Activated T-cell treated with anti-CD3 and anti-CD28 coated beads, Interleukin-2, amount 50 U/mL, for 72 hours (primary cell): ENCODE results near the gene SMARCA5. TPM values are rescaled to one million over a fixed set of nuclear protein-coding genes. Genes with fewer than 3 reads are reported as not detected.
"Not testable (repeated sequence)": the region's sequence is repeated elsewhere in the genome, so short reads cannot be mapped to it uniquely, and the experiment has no call there.

Experiments
- ATAC-seq, 2 donors: fragments of 150-1000 bp; cut with Tn5 transposase; replicated peaks in 1 of 2; 2 replicates each; pipeline ENCODE4 v1.10.0; 2021; ENCODE audit warnings: moderate library complexity in 2 of 2, mild to moderate bottlenecking in 1 of 2
- DNase-seq, 2 donors: peaks; one replicate each; pipeline ENCODE4 v3.0.0; 2021 to 2022; ENCODE audit warnings: mixed read lengths in 1 of 2
- H3K27ac Mint-ChIP-seq: one replicate; pipeline ENCODE4 v1.8.0; 2022; ENCODE audit warnings: mild to moderate bottlenecking, moderate library complexity, mixed read lengths
- H3K27me3 Mint-ChIP-seq: one replicate; pipeline ENCODE4 v1.8.0; 2022; ENCODE audit warnings: low read depth, mixed read lengths
- H3K36me3 Mint-ChIP-seq, 2 donors: one replicate each; pipeline ENCODE4 v1.8.0; 2022; ENCODE audit warnings: mixed read lengths in 2 of 2, mild to moderate bottlenecking in 1 of 2; ENCODE audit not compliant: insufficient read depth in 2 of 2
- H3K4me1 Mint-ChIP-seq: one replicate; pipeline ENCODE4 v1.8.0; 2022; ENCODE audit warnings: low read depth, mixed read lengths
- H3K4me3 Mint-ChIP-seq, 2 donors: one replicate each; pipeline ENCODE4 v1.8.0; 2022; ENCODE audit warnings: mild to moderate bottlenecking in 2 of 2, mixed read lengths in 2 of 2, moderate library complexity in 2 of 2
- H3K9me3 Mint-ChIP-seq, 2 donors: one replicate each; pipeline ENCODE4 v1.8.0; 2022; ENCODE audit warnings: mixed read lengths in 2 of 2
- total RNA-seq, 2 donors: library from RNA; stranded (reverse); gene quantifications; one replicate each; pipeline ENCODE4 v1.2.3, GENCODE V29; 2022

SMARCA5 gene
- total RNA-seq, 2 donors from 2014 or later: 52.6 to 59.1 TPM

- no peak for DNase-seq
- no peaks in the 10 kb centered on the region for H3K9me3 Mint-ChIP-seq
- H3K4me3 Mint-ChIP-seq: peak overlapping the region; percentile 98
- peak; percentile 50 to 53 for ATAC-seq
- H3K27ac Mint-ChIP-seq: peak overlapping the region; percentile 96
- H3K36me3 Mint-ChIP-seq: peaks cover 5 to 8% of the 10 kb centered on the region in 2 donors
- no peaks in the 10 kb centered on the region for H3K27me3 Mint-ChIP-seq
- H3K4me1 Mint-ChIP-seq: peaks cover 34% of the 10 kb centered on the region
Measured at GRCh38 chr4:143512978-143513313, 556 bp upstream of the SMARCA5 start.

- no peaks in the 10 kb centered on the region for H3K27me3 Mint-ChIP-seq
- DNase-seq: no peak
- H3K4me1 Mint-ChIP-seq: peaks cover 34% of the 10 kb centered on the region
- H3K36me3 Mint-ChIP-seq: peaks cover 5 to 12% of the 10 kb centered on the region in 2 donors
- H3K4me3 Mint-ChIP-seq: peak overlapping the region; percentile 98
- ATAC-seq: no peak
- no peaks in the 10 kb centered on the region for H3K9me3 Mint-ChIP-seq
- H3K27ac Mint-ChIP-seq: peak overlapping the region; percentile 96
Measured at GRCh38 chr4:143514169-143514495, 630 bp downstream of the SMARCA5 start.

DNA sequence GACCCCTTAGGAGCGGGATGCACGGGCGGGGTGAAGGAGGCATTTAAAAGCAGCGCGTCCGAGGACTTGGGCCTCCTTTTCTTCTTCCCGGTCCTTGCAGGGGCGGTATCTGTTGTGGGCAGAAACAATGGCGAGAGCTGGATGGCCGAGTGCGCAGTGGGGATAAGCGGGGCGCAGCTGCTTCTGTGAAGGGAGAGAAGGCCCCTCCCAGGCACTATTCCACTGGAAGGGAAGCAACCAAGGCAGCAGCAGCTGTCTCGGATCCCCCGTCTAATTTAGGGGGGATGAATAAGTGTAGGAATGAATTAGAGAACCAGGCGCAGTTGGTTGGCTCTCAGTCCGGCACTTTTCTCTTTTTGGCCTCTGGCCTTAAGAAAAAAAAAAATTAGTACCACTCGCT is 995 bp downstream of the SMARCA5 start:
- peak overlapping the region; percentile 96 for H3K27ac Mint-ChIP-seq
- peaks cover 5 to 15% of the 10 kb centered on the region in 2 donors for H3K36me3 Mint-ChIP-seq
- no peaks in the 10 kb centered on the region for H3K27me3 Mint-ChIP-seq
- DNase-seq (peak; percentile 20 to 23), ATAC-seq (no peak)
- H3K4me1 Mint-ChIP-seq: peaks cover 38% of the 10 kb centered on the region
- no peaks in the 10 kb centered on the region for H3K9me3 Mint-ChIP-seq
- peak overlapping the region; percentile 98 for H3K4me3 Mint-ChIP-seq

DNA sequence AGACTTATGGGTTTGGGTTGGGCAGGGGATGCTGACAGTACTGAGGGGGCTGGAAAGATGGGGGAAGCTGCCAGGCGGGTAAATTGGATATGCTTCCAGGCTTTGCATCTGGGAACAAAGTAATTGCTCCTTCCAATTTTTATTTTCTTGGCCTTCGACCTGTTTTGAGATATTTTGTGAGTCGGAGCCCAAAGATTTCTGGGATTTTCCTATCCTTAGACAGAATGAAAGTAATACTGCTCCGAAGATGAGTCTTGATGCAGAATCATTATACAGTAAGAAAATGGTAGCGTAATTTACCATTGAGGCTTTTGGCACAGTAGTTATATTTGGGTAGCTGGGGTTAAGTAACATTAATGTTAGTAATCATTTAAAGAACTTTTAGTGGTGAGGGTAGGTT is 1.4 kb downstream of the SMARCA5 start:
- ATAC-seq: no peak
- Mint-ChIP-seq H3K36me3 (peaks cover 5 to 19% of the 10 kb centered on the region in 2 donors), H3K27me3 (no peaks in the 10 kb centered on the region), H3K27ac (peak overlapping the region; percentile 96), H3K4me3 (peak overlapping the region; percentile 98), H3K9me3 (no peaks in the 10 kb centered on the region), H3K4me1 (peaks cover 42% of the 10 kb centered on the region)
- peak in 1 of 2 donors; percentile 13 for DNase-seq

- H3K9me3 Mint-ChIP-seq: no peaks in the 10 kb centered on the region
- no peak for ATAC-seq
Measured at GRCh38 chr4:143515905-143516304, 2.4 kb downstream of the SMARCA5 start.

DNA sequence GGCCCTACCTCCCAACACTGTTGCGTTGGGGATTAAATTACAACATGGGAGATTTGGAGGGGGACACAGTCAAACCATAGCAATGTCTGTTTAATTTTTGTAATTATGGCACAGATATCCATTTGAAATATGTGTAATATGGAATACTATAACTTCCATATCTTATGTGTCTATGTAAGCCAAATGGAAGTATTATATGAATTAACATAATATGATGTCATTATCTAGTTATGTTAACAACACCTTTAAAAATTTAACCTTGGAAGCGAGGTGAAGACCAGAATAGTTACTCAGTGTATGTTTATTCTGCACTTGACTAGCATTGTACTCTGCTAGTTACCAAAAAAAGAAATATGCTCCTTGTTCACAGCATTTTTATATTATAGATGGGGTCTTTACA is 4.3 kb downstream of the SMARCA5 start:
- no peaks in the 10 kb centered on the region for H3K27me3 Mint-ChIP-seq
- peaks cover 55% of the 10 kb centered on the region for H3K4me1 Mint-ChIP-seq
- no peak overlapping the region for H3K4me3 Mint-ChIP-seq
- ATAC-seq: no peak
- H3K36me3 Mint-ChIP-seq: peaks cover 7 to 30% of the 10 kb centered on the region in 2 donors
- no peaks in the 10 kb centered on the region for H3K9me3 Mint-ChIP-seq
- H3K27ac Mint-ChIP-seq: no peak overlapping the region
- DNase-seq: no peak

More at GRCh38 chr4:143515905-143516304, 2.4 kb downstream of the SMARCA5 start:
- DNase-seq: no peak
- Mint-ChIP-seq H3K27ac (peak overlapping the region; percentile 72), H3K4me3 (peak overlapping the region; percentile 98), H3K36me3 (peaks cover 5 to 21% of the 10 kb centered on the region in 2 donors), H3K4me1 (peaks cover 51% of the 10 kb centered on the region), H3K27me3 (no peaks in the 10 kb centered on the region)

GRCh38 chr4:143524211-143524610 is 10.7 kb downstream of the SMARCA5 start:
- Mint-ChIP-seq H3K27me3 (no peaks in the 10 kb centered on the region), H3K4me1 (peaks cover 25% of the 10 kb centered on the region), H3K9me3 (no peaks in the 10 kb centered on the region), H3K27ac (no peak overlapping the region), H3K36me3 (peaks cover 6 to 34% of the 10 kb centered on the region in 2 donors), H3K4me3 (no peak overlapping the region)
- ATAC-seq: no peak
- DNase-seq: no peak

DNA sequence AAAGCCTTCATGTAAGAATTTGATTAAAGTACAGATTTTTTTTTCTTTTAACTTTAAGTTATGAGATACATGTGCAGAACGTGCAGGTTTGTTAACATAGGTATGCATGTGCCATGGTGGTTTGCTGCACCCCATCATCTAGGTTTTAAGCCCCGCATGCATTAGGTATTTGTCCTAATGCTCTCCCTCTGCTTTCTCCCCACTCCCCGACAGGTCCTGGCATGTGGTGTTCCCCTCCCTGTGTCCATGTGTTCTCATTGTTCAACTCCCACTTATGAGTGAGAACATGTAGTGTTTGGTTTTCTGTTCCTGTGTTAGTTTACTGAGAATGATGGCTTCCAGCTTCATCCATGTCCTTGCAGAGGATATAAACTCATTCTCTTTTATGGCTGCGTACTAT is 14.5 kb downstream of the SMARCA5 start:
- not testable (repeated sequence) for H3K27me3 Mint-ChIP-seq, H3K27ac Mint-ChIP-seq, H3K4me1 Mint-ChIP-seq, ATAC-seq, H3K9me3 Mint-ChIP-seq, DNase-seq, H3K4me3 Mint-ChIP-seq
- H3K36me3 Mint-ChIP-seq: peaks cover 4 to 29% of the 10 kb centered on the region in 2 donors

- Mint-ChIP-seq H3K4me3 (no peak overlapping the region), H3K27me3 (no peaks in the 10 kb centered on the region), H3K36me3 (peaks cover 7 to 35% of the 10 kb centered on the region in 2 donors), H3K4me1 (no peaks in the 10 kb centered on the region), H3K9me3 (no peaks in the 10 kb centered on the region), H3K27ac (no peak overlapping the region)
- DNase-seq: no peak
- peak in 1 of 2 donors; percentile 18 for ATAC-seq
Measured at GRCh38 chr4:143531380-143531779, 17.9 kb downstream of the SMARCA5 start.

DNA sequence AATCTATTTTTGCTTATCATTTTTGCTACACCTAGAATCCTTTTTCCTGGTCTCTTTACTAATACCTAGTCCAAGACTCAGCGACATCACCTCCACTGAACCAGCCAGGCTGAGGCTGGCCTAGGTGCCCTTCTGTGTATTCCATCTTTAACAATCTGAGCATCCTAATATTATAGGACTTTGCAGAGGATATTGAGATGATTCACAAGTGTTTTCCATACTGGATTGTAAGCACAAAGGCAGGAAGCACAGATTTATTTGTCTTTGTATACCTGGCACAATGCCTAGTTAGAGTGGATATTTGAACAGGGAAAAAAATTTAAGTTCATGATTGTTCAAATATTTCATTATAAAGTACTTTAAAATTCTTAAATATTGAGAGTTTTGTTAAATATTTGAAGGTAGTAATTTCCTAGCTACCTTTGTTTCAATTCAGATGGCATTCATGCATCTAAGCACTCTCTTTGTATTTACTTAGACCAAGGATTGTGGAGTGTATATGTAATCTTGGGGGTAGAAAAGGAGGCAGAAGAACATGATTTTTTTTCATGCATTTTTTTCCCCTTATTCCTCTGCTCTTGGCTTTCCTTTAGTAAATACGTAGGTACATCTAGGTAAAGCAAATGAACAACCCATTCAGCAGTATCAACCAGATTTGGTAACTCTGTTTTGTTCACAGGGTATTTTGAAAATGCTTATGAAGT is 18.4 kb downstream of the SMARCA5 start:
- no peaks in the 10 kb centered on the region for H3K9me3 Mint-ChIP-seq
- no peaks in the 10 kb centered on the region for H3K27me3 Mint-ChIP-seq
- no peaks in the 10 kb centered on the region for H3K4me1 Mint-ChIP-seq
- DNase-seq (no peak), ATAC-seq (no peak)
- no peak overlapping the region for H3K27ac Mint-ChIP-seq
- peaks cover 8 to 35% of the 10 kb centered on the region in 2 donors for H3K36me3 Mint-ChIP-seq
- no peak overlapping the region for H3K4me3 Mint-ChIP-seq

GRCh38 chr4:143538979-143539669 is 25.6 kb downstream of the SMARCA5 start:
- no peak for DNase-seq
- no peak for ATAC-seq
- no peaks in the 10 kb centered on the region for H3K27me3 Mint-ChIP-seq
- H3K4me3 Mint-ChIP-seq: no peak overlapping the region
- peaks cover 15 to 54% of the 10 kb centered on the region in 2 donors for H3K36me3 Mint-ChIP-seq
- peaks cover 23% of the 10 kb centered on the region for H3K4me1 Mint-ChIP-seq
- H3K9me3 Mint-ChIP-seq: peaks cover 1 to 2% of the 10 kb centered on the region in 2 donors
- peak overlapping the region; percentile 77 for H3K27ac Mint-ChIP-seq

GRCh38 chr4:143539670-143540023 is 26.1 kb downstream of the SMARCA5 start:
- no peaks in the 10 kb centered on the region for H3K27me3 Mint-ChIP-seq
- DNase-seq: no peak
- peaks cover 15 to 57% of the 10 kb centered on the region in 2 donors for H3K36me3 Mint-ChIP-seq
- peaks cover 1 to 2% of the 10 kb centered on the region in 2 donors for H3K9me3 Mint-ChIP-seq
- no peak overlapping the region for H3K27ac Mint-ChIP-seq
- no peak overlapping the region for H3K4me3 Mint-ChIP-seq
- no peak for ATAC-seq
- H3K4me1 Mint-ChIP-seq: peaks cover 23% of the 10 kb centered on the region

GRCh38 chr4:143549928-143550327 is 36.4 kb downstream of the SMARCA5 start:
- Mint-ChIP-seq H3K36me3 (peaks cover 6 to 35% of the 10 kb centered on the region in 2 donors), H3K27ac (peak overlapping the region; percentile 60), H3K9me3 (no peaks in the 10 kb centered on the region)

More at GRCh38 chr4:143549928-143550327, 36.4 kb downstream of the SMARCA5 start:
- ATAC-seq: no peak
- peaks cover 12% of the 10 kb centered on the region for H3K4me1 Mint-ChIP-seq
- H3K27me3 Mint-ChIP-seq: no peaks in the 10 kb centered on the region
- no peak overlapping the region for H3K4me3 Mint-ChIP-seq
- no peak for DNase-seq
